C4-2B (cell line): Measurements from ENCODE around the gene MANF.
A peak's percentile ranks its signal among the peaks of the same experiment; 100 is the strongest.

Source experiments
- H3K27ac ChIP-seq: fragments of 450-650 bp; 2 replicates; pipeline ENCODE4 v1.5.1; 2017
- ZFX ChIP-seq: fragments of 450-650 bp; IDR thresholded peaks from 2 replicates; pipeline ENCODE4 v1.6.1; 2017
- TF ChIP-seq, protein P1 (sequence below): fragments of 450-650 bp; conservative IDR thresholded peaks from 2 replicates; pipeline ENCODE4 v1.5.1; 2017; ENCODE audit warnings: mild to moderate bottlenecking

MANF gene

DNA sequence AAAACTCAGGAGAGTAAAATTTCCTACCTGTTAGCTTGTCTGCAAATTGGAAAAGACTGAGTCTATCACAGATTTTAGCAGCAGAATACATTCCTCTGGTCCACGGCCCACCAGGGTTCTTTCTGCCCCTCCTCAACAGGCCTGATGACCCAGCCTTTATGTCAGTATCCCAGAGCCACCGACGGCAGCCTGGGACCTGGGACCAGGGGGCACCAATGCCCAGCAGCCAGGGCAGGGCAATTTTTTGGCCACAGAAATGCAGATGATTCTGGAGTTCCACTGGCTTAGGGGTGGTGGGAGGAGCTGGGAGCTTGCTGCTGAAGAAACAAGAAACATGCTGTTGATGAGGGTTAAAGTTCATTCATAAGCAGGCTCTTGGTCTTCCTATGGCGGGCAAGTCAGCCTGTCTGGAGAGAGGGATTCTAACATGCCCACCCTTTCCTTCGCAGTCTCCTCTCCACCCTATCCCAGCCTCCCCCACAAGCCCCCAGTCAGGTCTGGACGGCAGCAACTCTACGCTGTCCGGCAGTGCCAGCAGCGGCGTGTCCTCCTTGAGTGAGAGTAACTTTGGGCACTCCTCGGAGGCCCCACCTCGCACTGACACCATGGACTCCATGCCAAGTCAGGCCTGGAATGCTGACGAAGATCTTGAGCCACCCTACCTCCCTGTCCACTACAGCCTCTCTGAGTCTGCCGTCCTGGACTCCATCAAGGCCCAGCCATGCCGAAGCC, 4.3 kb upstream of the MANF start:
- no peak overlapping the region for H3K27ac ChIP-seq
- TF ChIP-seq ZFX: no peak
- TF ChIP-seq, protein P1, sequence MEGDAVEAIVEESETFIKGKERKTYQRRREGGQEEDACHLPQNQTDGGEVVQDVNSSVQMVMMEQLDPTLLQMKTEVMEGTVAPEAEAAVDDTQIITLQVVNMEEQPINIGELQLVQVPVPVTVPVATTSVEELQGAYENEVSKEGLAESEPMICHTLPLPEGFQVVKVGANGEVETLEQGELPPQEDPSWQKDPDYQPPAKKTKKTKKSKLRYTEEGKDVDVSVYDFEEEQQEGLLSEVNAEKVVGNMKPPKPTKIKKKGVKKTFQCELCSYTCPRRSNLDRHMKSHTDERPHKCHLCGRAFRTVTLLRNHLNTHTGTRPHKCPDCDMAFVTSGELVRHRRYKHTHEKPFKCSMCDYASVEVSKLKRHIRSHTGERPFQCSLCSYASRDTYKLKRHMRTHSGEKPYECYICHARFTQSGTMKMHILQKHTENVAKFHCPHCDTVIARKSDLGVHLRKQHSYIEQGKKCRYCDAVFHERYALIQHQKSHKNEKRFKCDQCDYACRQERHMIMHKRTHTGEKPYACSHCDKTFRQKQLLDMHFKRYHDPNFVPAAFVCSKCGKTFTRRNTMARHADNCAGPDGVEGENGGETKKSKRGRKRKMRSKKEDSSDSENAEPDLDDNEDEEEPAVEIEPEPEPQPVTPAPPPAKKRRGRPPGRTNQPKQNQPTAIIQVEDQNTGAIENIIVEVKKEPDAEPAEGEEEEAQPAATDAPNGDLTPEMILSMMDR: no peak

DNA sequence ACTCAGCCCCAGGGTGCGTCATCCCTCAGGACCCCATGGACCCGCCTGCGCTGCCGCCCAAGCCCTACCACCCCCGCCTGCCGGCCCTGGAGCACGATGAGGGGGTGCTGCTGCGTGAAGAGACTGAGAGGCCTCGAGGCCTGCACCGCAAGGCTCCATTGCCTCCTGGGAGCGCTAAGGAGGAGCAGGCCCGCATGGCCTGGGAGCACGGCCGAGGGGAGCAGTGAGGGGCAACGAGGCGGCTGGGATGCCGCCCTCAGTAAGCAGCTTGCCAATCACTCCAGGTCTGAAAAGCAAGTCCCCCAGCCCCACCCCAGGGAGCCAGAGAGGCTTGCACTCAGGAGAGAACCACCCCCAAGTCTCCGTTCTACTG, 3.8 kb upstream of the MANF start:
- TF ChIP-seq, protein P1: no peak
- no peak for TF ChIP-seq ZFX
- no peak overlapping the region for H3K27ac ChIP-seq

DNA sequence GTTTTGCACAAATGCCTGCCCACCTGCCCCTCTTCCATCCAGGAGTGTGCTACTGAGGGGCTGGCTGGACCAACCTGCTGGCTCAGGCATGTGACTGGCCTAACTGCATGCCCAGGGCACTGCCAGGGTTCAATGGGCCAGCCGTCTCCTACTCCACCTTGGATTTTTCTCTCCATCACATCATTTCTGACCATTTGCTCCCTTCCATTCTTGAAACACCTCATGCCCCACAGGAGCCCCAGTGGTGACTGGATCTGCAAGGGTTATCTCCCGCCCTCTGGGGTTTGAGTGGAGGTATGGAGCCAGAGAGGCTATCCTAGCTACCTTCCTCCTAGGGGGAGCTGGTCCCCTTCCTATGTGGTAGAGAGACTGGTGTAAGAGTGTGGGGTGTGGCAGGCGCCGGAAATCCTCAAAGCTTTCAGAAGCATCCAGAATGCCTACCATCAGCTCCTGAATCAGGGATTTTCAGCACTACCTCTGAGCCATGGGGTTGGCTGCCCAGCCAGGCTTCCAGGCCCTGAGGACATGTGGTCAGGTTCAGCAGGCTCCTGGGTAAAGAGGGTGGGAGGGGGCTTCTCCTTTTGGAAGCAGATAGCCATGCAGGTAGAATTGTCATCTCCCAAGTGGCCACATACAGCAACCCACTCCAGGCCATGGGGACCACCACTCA, 2.9 kb upstream of the MANF start:
- TF ChIP-seq, protein P1: no peak
- TF ChIP-seq ZFX: no peak
- no peak overlapping the region for H3K27ac ChIP-seq

DNA sequence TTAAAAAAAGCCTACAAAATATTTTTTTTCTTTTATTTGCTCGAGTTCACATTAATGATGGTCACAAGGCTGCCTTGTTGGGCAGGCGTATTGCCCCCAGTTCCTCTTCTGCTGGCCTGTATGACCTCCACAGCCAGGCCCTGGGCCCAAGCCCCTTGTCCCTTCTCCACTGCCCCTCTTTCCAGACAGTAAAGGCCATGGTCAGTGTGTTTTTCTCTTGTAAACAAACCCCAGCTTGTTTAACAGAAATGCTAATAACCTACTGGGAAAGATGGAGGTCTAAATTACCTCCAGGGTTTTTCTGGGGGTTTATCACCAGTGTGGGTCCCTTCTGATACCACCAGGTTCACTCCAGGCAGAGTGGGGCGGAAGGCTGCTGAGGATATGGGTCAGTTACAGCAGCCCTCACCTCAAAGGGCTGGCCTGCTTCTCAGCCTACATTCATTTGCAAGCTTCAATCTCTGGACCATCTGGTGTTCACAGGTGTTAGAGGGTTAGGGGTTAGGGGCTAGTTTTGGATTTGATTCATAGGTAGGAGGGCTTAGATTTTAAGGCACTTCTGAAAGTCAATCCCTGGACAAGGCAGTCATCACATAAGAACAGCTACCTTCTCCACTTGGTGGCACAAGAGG, 2.0 kb upstream of the MANF start:
- no peak for TF ChIP-seq ZFX
- TF ChIP-seq, protein P1: no peak
- H3K27ac ChIP-seq: no peak overlapping the region

DNA sequence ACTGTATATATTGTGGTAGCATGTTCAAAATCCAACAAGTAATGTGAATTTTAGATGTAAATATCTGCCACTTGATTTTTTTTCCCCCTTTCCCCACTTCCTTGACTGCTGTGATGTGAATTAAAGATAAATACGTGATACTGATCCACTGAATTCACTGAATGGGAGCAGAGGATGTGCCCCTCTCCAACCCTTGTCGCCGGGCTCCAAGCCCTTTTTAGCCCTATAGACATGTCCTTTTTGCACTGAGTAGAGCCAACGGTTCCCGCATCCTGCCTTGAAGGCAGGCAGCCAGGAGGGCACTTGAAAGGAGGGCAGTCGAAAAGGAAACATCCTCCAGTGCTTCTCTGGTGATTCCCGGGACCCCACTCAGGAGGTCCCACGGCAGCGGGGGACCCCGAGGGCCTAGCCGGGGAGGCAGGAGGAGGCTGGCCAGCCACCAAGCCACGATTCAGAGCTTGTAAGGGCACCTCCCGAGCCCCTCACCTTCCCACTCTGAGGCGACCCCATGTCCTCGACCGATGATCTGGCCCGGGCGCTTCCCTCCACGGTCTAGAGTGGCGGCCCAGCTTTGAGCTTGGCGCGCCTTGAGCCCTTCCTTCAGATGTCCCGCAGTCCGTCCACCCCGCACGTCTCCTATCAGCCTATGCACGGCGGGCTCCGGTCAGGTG, 901 bp upstream of the MANF start:
- H3K27ac ChIP-seq: peak overlapping the region; percentile 97
- TF ChIP-seq ZFX: peak; percentile 75; the same call in 1 of the 2 replicates
- TF ChIP-seq, protein P1: no peak

DNA sequence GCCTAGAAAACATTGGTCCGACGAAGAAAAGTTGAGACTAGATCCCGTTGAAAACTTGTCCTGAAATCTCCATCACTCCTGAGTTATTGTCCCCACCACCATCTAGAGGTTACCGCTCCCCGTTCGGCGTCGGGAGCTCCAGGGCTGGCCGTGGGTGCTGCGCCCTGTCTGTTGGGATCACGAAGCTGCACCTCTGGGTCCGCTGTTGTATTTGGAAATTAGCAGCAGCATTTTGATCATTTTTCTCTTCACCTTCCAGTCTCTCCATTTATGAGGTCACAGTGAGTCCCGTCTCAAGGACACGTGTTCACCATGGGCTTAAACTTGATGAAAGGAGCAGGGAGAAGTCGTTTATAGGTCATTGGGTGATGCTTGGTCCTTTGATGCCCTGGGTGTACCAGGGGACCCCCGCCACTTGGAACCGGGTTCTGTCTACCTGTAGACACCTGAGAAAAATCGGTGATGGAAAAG, 565 bp downstream of the MANF start:
- TF ChIP-seq, protein P1: no peak
- no peak for TF ChIP-seq ZFX

More for the DNA sequence above, 565 bp downstream of the MANF start:
- peak overlapping the region; percentile 97 for H3K27ac ChIP-seq
